CD4-positive, alpha-beta memory T cell (primary cell): ENCODE results near the gene FFAR1. TPM values are rescaled to one million over a fixed set of nuclear protein-coding genes. Genes with fewer than 3 reads are reported as not detected.
A peak's percentile ranks its signal among the peaks of the same experiment; 100 is the strongest.

Experiments
- CTCF ChIA-PET: fragments of 350-600 bp; sonication (Branson Sonifier 250); formaldehyde crosslinking; loops from one replicate; lab custom pipeline; 2021; ENCODE audit warnings: inconsistent platforms; ENCODE audit not compliant: partially characterized antibody; lab: Charles Lee
- POLR2A ChIA-PET: fragments of 350-600 bp; sonication (Branson Sonifier 250); formaldehyde crosslinking; loops from one replicate; lab custom pipeline; 2021; ENCODE audit not compliant: partially characterized antibody; lab: Charles Lee
- DNase-seq, 5 donors: peaks; one replicate each; pipeline versions ENCODE4 v3.0.0 to v3.0.0-alpha.2; 2020 to 2022; ENCODE audit warnings: mixed read lengths in 1 of 5
- H3K27ac ChIP-seq: one replicate; pipeline ENCODE4 v1.7.0; 2013; ENCODE audit warnings: low read depth, low read length
- H3K27me3 ChIP-seq: 2 replicates; pipeline ENCODE4 v1.7.0; 2013; ENCODE audit warnings: mild to moderate bottlenecking, low read length, moderate library complexity; ENCODE audit not compliant: insufficient read depth
- H3K36me3 ChIP-seq: 2 replicates; pipeline ENCODE4 v1.7.0; 2013; ENCODE audit warnings: mild to moderate bottlenecking, low read length, moderate library complexity; ENCODE audit not compliant: insufficient read depth
- H3K4me1 ChIP-seq: 2 replicates; pipeline ENCODE4 v1.7.0; 2013; ENCODE audit warnings: mild to moderate bottlenecking, low read length, moderate library complexity; ENCODE audit not compliant: insufficient read depth
- H3K4me3 ChIP-seq, 2 donors: one replicate each; pipeline ENCODE4 v1.7.0; 2013; ENCODE audit warnings: low read length in 2 of 2, mild to moderate bottlenecking in 1 of 2
- H3K9me3 ChIP-seq, 2 donors: one replicate each; pipeline ENCODE4 v1.7.0; 2013; ENCODE audit warnings: low read length in 2 of 2, control low read depth in 1 of 2; ENCODE audit not compliant: control insufficient read depth in 1 of 2
- H3K27ac Mint-ChIP-seq, 7 donors: one replicate each; pipeline ENCODE4 v1.8.0; 2020 to 2021; ENCODE audit warnings: mixed read lengths in 7 of 7, mild to moderate bottlenecking in 6 of 7, inconsistent platforms in 3 of 7, moderate library complexity in 3 of 7
- H3K27me3 Mint-ChIP-seq, 2 donors: one replicate each; pipeline ENCODE4 v1.8.0; 2020 to 2021; ENCODE audit warnings: mixed read lengths in 2 of 2
- H3K36me3 Mint-ChIP-seq, 2 donors: one replicate each; pipeline ENCODE4 v1.8.0; 2020 to 2021; ENCODE audit warnings: mixed read lengths in 2 of 2, inconsistent platforms in 1 of 2, mild to moderate bottlenecking in 1 of 2
- H3K4me1 Mint-ChIP-seq, 4 donors: one replicate each; pipeline ENCODE4 v1.8.0; 2020 to 2021; ENCODE audit warnings: mixed read lengths in 4 of 4, mild to moderate bottlenecking in 1 of 4
- H3K4me3 Mint-ChIP-seq, 8 donors: one replicate each; pipeline ENCODE4 v1.8.0; 2020 to 2021; ENCODE audit warnings: mixed read lengths in 8 of 8, mild to moderate bottlenecking in 7 of 8, moderate library complexity in 6 of 8, inconsistent platforms in 3 of 8
- H3K9me3 Mint-ChIP-seq, 8 donors: one replicate each; pipeline ENCODE4 v1.8.0; 2020 to 2021; ENCODE audit warnings: mixed read lengths in 8 of 8, mild to moderate bottlenecking in 5 of 8, inconsistent platforms in 3 of 8, moderate library complexity in 1 of 8
- intact Hi-C: fragments of 100-400 bp; cut with micrococcal nuclease; formaldehyde crosslinking; loops from one replicate; pipeline ENCODE4 v1.15.1; 2023
- polyA plus RNA-seq, 2 donors: library from polyadenylated mRNA; unstranded; fragments of 300-500 nt; fragmentation: Illumina TruSeq; gene quantifications; one replicate each; pipeline ENCODE4 v1.2.3, GENCODE V29; 2021
- total RNA-seq, 2 experiments: library from RNA; stranded (reverse); gene quantifications; one replicate each; pipeline ENCODE4 v1.2.3, GENCODE V29; 2021

FFAR1 gene
- total and polyA plus RNA-seq, 4 experiments from 2014 or later, result not detected

DNA sequence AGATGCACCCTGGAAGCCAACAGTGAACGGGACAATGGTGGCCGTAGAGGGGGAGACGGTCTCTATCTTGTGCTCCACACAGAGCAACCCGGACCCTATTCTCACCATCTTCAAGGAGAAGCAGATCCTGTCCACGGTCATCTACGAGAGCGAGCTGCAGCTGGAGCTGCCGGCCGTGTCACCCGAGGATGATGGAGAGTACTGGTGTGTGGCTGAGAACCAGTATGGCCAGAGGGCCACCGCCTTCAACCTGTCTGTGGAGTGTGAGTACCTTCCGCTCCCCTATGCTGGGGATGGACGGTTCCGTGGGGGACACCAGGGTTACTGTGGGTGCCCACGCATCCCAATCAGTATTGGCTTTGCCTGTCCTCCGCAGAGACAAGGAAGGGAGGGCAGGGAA is 45.3 kb upstream of the FFAR1 start:
- no peaks in the 10 kb centered on the region for H3K4me1 Mint-ChIP-seq
- intact Hi-C loops, result no loop called here
- Histone ChIP-seq H3K4me1 (no peaks in the 10 kb centered on the region), H3K27me3 (no peaks in the 10 kb centered on the region), H3K27ac (no peak overlapping the region), H3K4me3 (no peak overlapping the region), H3K36me3 (no peaks in the 10 kb centered on the region), H3K9me3 (no peaks in the 10 kb centered on the region)
- H3K36me3 Mint-ChIP-seq, result no peaks in the 10 kb centered on the region
- no peaks in the 10 kb centered on the region for H3K9me3 Mint-ChIP-seq
- H3K27ac Mint-ChIP-seq, result no peak overlapping the region
- no peaks in the 10 kb centered on the region for H3K27me3 Mint-ChIP-seq
- ChIA-PET POLR2A (no interaction called here), CTCF (interaction anchor here (1.1 kb wide), 1 partner anchor 66 kb away, joined by 4 read pairs; no protein-coding TSS in a partner anchor)
- DNase-seq, result no peak
- H3K4me3 Mint-ChIP-seq, result no peak overlapping the region

DNA sequence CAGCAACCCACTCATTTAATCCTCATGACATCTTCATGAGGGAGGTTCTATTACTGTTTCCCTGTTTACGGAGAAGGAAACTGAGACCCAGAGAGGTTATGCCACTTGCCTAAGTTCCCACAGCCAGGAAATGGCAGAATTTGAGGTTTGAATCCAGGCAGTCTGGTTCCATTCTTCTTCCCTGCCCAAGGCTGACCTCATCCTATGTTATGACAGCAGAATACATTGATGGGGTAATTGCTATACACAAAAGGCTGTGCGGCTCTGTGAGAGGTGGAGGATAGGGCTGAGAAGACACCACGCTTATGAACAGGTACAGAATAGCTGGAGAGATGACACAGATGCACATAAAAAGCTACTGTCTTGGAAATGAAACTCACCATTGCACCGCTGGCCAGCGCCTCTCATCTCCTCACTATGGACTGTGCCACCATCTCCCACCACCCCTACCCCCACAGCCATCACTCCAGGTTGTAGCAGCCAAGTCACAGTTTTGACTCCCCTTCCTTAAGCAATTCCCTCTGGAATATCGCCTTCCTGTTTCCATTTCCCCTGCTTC is 44.3 kb upstream of the FFAR1 start:
- Mint-ChIP-seq H3K4me3 (no peak overlapping the region), H3K27me3 (no peaks in the 10 kb centered on the region), H3K4me1 (no peaks in the 10 kb centered on the region), H3K27ac (no peak overlapping the region), H3K9me3 (no peaks in the 10 kb centered on the region), H3K36me3 (no peaks in the 10 kb centered on the region)
- ChIA-PET CTCF (no interaction called here), POLR2A (no interaction called here)
- H3K9me3 ChIP-seq, result no peaks in the 10 kb centered on the region
- H3K4me1 ChIP-seq, result no peaks in the 10 kb centered on the region
- H3K36me3 ChIP-seq, result no peaks in the 10 kb centered on the region
- no peak overlapping the region for H3K4me3 ChIP-seq
- no peak for DNase-seq
- intact Hi-C loops, result no loop called here
- H3K27ac ChIP-seq, result no peak overlapping the region
- no peaks in the 10 kb centered on the region for H3K27me3 ChIP-seq

DNA sequence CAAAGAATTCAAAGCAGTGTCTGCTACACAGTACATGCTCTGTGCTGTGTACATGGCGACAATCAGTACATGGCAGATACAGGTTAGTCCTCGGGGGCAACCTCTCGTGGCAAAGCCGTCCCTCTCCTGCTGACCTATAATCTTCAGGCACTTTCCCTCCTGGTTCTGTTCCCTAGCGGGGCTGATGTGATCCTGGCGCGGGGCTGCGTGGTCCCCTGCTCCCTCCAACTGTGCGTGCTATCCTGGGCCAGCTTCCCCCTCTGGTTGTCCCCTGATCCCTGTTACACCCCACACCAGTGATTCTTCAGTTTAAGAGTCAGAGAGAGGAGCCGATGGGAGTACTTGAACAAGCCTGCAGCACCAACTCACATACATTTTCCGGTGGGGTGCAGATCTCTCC is 43.7 kb upstream of the FFAR1 start:
- Histone ChIP-seq H3K27me3 (no peaks in the 10 kb centered on the region), H3K36me3 (no peaks in the 10 kb centered on the region), H3K9me3 (no peaks in the 10 kb centered on the region), H3K4me1 (no peaks in the 10 kb centered on the region), H3K4me3 (no peak overlapping the region), H3K27ac (no peak overlapping the region)
- intact Hi-C loops, result no loop called here
- H3K9me3 Mint-ChIP-seq, result no peaks in the 10 kb centered on the region
- no peaks in the 10 kb centered on the region for H3K36me3 Mint-ChIP-seq
- no peak for DNase-seq
- H3K4me1 Mint-ChIP-seq, result no peaks in the 10 kb centered on the region
- ChIA-PET POLR2A (no interaction called here), CTCF (no interaction called here)
- no peaks in the 10 kb centered on the region for H3K27me3 Mint-ChIP-seq
- peak overlapping the region in 1 of 7 donors; percentile 29 for H3K27ac Mint-ChIP-seq
- no peak overlapping the region for H3K4me3 Mint-ChIP-seq

DNA sequence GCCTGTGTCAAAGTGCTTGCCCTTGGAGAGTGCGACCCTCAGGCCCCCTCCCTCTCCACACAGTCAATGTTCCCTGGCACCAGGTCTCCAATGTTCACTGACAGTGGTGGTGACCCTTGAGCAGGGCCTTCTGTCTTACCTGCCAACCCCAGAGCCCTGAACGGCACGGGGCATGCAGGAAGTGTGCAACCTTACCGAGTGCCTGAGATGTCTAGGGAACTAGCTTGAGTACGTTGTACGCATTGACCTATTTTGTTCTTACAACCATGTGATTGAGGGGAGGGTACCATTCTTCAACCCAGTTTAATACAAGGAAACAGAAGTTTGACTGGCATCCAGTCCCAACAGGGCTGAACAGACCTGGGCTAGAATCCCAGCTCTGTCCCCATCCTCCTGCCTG is 42.5 kb upstream of the FFAR1 start:
- H3K27ac ChIP-seq, result no peak overlapping the region
- no peak overlapping the region for H3K4me3 ChIP-seq
- H3K9me3 ChIP-seq, result no peaks in the 10 kb centered on the region
- Mint-ChIP-seq H3K27me3 (no peaks in the 10 kb centered on the region), H3K4me1 (no peaks in the 10 kb centered on the region), H3K9me3 (no peaks in the 10 kb centered on the region), H3K4me3 (no peak overlapping the region), H3K36me3 (no peaks in the 10 kb centered on the region), H3K27ac (peak overlapping the region in 1 of 7 donors; percentile 50)
- ChIA-PET CTCF (no interaction called here), POLR2A (no interaction called here)
- no peak for DNase-seq
- H3K36me3 ChIP-seq, result no peaks in the 10 kb centered on the region
- intact Hi-C loops, result no loop called here
- H3K4me1 ChIP-seq, result no peaks in the 10 kb centered on the region
- no peaks in the 10 kb centered on the region for H3K27me3 ChIP-seq

DNA sequence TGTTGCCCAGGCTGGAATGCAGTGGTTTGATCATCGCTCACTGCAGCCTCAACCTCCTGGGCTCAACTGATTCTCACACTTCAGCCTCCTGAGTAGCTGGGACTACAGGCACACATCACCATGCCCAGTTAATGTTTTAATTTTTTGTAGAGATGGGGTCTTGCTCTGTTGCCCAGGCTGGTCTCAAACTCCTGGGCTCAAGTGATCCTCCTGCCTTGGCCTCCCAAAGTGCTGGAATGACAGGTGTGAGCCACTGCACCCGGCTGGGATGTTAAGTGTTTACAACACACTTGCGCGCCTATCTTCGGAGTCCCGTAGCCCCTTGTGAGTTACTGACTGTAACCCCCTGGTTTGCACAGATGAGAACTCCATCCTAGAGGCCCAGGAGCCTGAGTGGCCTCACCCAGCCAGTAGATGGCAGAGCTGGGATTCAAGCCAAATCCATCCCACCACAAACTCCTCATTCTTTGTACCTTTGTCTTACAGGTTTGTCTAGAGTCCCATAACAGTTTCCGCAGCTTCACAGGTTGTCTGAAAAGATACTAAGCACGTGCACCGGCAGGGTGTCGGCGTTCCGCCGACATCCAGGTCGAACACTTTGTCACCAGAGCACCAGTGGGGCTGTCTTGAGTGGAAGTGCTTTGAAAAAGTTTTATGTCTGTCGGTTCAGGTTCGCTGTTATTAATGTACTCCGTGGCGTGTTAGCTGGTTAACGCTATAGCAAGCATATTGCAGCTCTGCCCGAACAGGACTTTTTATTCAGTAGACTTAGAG is 41.0 kb upstream of the FFAR1 start:
- H3K27me3 ChIP-seq, result no peaks in the 10 kb centered on the region
- Mint-ChIP-seq H3K9me3 (no peaks in the 10 kb centered on the region), H3K27me3 (no peaks in the 10 kb centered on the region), H3K4me1 (no peaks in the 10 kb centered on the region), H3K27ac (peak overlapping the region in 2 of 7 donors; percentile 12 to 25), H3K4me3 (no peak overlapping the region), H3K36me3 (no peaks in the 10 kb centered on the region)
- no peak overlapping the region for H3K4me3 ChIP-seq
- H3K36me3 ChIP-seq, result no peaks in the 10 kb centered on the region
- no peaks in the 10 kb centered on the region for H3K4me1 ChIP-seq
- H3K27ac ChIP-seq, result no peak overlapping the region
- ChIA-PET POLR2A (no interaction called here), CTCF (no interaction called here)
- intact Hi-C loops, result no loop called here
- DNase-seq, result no peak
- H3K9me3 ChIP-seq, result no peaks in the 10 kb centered on the region

DNA sequence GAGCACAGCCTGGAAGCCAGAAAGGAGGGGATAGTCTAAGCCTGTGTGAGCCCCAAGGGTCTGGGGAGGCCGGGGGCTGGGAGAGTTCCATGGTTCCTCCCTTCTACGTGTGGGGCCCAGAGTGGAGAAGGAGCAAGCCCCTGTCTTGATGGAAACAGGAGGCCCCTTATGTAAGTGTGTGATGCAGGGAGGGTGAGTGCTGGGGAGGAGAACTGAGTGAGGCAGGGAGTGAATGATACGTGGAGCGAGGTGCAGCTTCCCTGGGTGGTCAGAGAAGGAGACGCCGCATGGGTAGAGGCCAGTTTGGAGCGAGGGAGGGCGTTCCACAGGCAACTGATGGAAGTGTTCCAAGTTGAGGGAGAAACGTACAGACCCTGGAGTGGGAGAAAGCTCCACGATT is 39.8 kb upstream of the FFAR1 start:
- CTCF ChIA-PET, result no interaction called here
- Histone ChIP-seq H3K27ac (no peak overlapping the region), H3K4me1 (no peaks in the 10 kb centered on the region), H3K4me3 (no peak overlapping the region), H3K36me3 (no peaks in the 10 kb centered on the region), H3K27me3 (no peaks in the 10 kb centered on the region), H3K9me3 (no peaks in the 10 kb centered on the region)
- H3K27me3 Mint-ChIP-seq, result no peaks in the 10 kb centered on the region
- no peak overlapping the region for H3K27ac Mint-ChIP-seq
- intact Hi-C loops, result no loop called here
- POLR2A ChIA-PET, result no interaction called here
- H3K4me1 Mint-ChIP-seq, result no peaks in the 10 kb centered on the region
- H3K4me3 Mint-ChIP-seq, result no peak overlapping the region
- DNase-seq, result no peak
- H3K36me3 Mint-ChIP-seq, result no peaks in the 10 kb centered on the region
- H3K9me3 Mint-ChIP-seq, result no peaks in the 10 kb centered on the region

DNA sequence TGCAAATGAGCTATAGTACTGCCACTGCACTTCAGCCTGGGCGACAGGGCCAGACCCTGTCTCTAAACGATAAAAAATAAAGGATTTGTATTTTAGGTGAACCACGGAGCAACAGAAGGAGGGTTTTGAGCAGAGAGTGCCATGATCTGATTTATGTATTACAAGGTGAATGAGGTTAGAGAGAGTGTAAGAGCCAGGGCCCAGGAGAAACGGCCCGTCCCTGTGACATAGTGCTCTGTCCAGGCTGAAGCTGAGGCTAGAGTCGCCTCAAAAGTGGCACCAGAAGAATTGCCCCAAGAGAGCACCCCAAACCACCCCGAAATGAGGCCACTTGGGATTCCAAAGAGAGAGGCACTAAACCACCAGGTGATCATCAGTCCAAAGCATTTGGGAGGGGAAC is 38.8 kb upstream of the FFAR1 start:
- H3K27me3 Mint-ChIP-seq, result no peaks in the 10 kb centered on the region
- H3K36me3 Mint-ChIP-seq, result no peaks in the 10 kb centered on the region
- Histone ChIP-seq H3K4me3 (no peak overlapping the region), H3K9me3 (no peaks in the 10 kb centered on the region), H3K27me3 (no peaks in the 10 kb centered on the region), H3K36me3 (no peaks in the 10 kb centered on the region), H3K4me1 (no peaks in the 10 kb centered on the region), H3K27ac (no peak overlapping the region)
- intact Hi-C loops, result no loop called here
- ChIA-PET POLR2A (no interaction called here), CTCF (no interaction called here)
- H3K27ac Mint-ChIP-seq, result peak overlapping the region in 1 of 7 donors; percentile 16
- DNase-seq, result no peak
- H3K4me1 Mint-ChIP-seq, result no peaks in the 10 kb centered on the region
- no peaks in the 10 kb centered on the region for H3K9me3 Mint-ChIP-seq
- H3K4me3 Mint-ChIP-seq, result no peak overlapping the region
